Epithelial cell of proximal tubule (primary cell): ENCODE results near the gene DOK5. TPM values are rescaled to one million over a fixed set of nuclear protein-coding genes. Genes with fewer than 3 reads are reported as not detected.

Experiments
- DNase-seq: peaks from one replicate; pipeline ENCODE4 v3.0.0-alpha.2; 2011; ENCODE audit warnings: low read depth
- H3K4me3 ChIP-seq: 2 replicates; pipeline ENCODE4 v1.5.1; 2011; ENCODE audit warnings: low read depth, mild to moderate bottlenecking, low read length
- CTCF ChIP-seq: conservative IDR thresholded peaks from 2 replicates; pipeline ENCODE4 v1.5.1; 2012; ENCODE audit warnings: low read depth, mild to moderate bottlenecking, low read length
- total RNA-seq: library from RNA; depleted of rRNA; stranded (reverse); fragments of >200 nt; gene quantifications from 2 replicates; pipeline ENCODE4 v1.2.3, GENCODE V29; 2015

DOK5 gene
- total RNA-seq, 1 donor from 2014 or later, result 4.4 TPM

- no peak for TF ChIP-seq CTCF
- no peak overlapping the region for H3K4me3 ChIP-seq
- no peak for DNase-seq
These were observed 148.7 kb downstream of the DOK5 start for GRCh38 chr20:54623991-54624569.

DNA sequence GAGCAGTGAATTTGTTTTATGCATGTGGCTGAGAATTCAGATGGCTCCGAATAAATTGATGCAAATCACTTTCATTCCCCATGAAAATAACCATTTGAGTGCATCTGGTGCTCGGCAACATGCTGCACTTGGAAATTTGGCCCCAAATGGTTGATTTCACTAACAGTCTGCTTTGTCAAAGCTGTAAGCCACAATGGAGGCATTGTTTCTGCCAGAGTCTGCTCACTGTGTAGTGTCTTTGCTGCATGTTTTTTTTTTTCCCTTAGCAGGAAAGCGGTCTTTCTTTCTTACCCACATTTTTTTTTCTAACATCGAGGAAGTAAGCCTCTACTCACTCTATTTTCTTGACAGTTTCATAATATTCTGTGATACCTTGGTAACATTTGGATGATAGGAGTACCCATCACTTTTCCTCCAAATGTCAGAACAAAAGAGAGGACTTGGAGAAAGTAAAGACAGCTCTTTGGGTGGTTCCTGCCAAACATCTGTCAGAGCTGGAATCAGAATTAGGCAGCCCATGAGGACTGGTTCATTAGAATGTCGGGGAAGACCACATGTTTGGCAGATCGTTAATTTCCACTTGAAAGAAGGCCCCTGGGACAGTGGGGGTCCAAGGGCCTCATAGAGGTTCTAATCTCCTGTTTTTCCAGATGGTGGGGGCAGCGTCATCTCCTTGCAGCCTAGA, 149.5 kb downstream of the DOK5 start:
- H3K4me3 ChIP-seq, result no peak overlapping the region
- TF ChIP-seq CTCF, result no peak
- DNase-seq, result no peak

GRCh38 chr20:54625497-54625896, 150.1 kb downstream of the DOK5 start:
- no peak for DNase-seq

GRCh38 chr20:54626126-54626525, 150.7 kb downstream of the DOK5 start:
- no peak for DNase-seq
- no peak overlapping the region for H3K4me3 ChIP-seq
- no peak for TF ChIP-seq CTCF

More at GRCh38 chr20:54625497-54625896, 150.1 kb downstream of the DOK5 start:
- no peak for TF ChIP-seq CTCF
- H3K4me3 ChIP-seq, result no peak overlapping the region

DNA sequence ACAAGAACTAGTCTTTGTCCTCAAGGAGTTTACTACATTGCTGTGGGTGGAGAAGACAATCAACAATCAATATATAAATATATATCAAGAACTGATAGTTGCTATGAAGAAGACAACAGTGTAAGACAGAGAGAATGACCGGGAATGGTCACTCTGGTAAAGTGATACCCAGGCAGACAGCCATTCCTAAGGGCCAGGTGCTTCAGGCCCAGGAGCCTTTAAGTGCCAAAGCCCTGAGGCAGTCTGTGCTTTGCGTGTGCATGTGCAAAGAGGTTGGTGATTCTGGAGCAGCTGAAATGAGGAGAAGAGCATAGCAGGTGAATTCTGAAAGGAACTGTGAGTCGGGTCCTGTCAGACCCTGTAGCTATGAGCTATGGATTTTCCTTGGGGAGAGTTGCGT, 154.2 kb downstream of the DOK5 start:
- no peak for DNase-seq
- no peak for TF ChIP-seq CTCF
- no peak overlapping the region for H3K4me3 ChIP-seq

GRCh38 chr20:54630582-54630981, 155.2 kb downstream of the DOK5 start:
- DNase-seq, result no peak
- TF ChIP-seq CTCF, result no peak

GRCh38 chr20:54631059-54631458, 155.7 kb downstream of the DOK5 start:
- no peak overlapping the region for H3K4me3 ChIP-seq
- no peak for TF ChIP-seq CTCF
- DNase-seq, result no peak

More at GRCh38 chr20:54630582-54630981, 155.2 kb downstream of the DOK5 start:
- no peak overlapping the region for H3K4me3 ChIP-seq
